ENCODE results near the gene COL20A1. TPM values are rescaled to one million over a fixed set of nuclear protein-coding genes. Genes with fewer than 3 reads are reported as not detected.

Gene COL20A1
- total and polyA plus RNA-seq, 4 donors = 0.06 to 0.09 TPM; not detected in 2

DNA sequence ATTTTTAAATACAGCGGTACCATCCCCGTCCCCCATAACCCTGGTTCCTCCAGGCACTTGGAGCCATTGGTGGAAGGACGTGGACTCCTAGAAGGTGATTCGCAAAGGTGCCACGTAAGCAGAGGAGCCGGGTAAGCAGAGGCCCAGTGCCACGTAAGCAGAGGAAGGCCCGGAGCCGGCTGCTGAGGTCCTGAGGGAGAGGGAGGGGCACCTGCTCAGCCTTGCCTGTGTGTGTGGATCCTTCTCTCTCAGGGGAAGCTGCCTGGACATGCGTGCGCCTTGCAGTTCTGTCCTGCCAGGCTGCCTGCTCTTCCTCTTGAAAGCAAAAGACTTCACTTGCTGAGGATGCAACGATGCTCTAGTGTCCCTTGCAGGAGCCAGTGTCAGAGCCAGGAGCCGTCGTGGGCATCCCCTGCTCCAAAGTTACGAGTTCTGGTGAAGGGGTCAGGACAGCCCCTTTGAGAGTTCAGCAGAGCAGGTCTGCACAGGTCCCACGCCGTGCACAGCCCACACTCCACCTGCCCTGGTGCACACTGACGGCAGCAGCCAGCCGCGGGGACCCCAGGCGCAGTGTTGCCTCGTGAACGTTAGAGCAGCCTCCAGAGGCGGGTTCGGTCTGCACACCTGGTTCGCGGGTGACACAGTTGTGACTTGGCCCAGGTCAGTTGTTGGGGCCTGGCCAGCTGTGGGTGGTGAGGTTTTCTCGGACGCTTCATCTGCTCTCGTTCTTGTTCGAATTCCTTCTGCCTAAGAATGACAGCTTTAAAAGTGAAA lies 36.9 kb upstream of the COL20A1 start:
- Histone ChIP-seq H3K27me3 (ENCODE audit: control insufficient read depth in 3 of 3, insufficient read depth in 3 of 3, low read length in 2 of 3) (peaks cover 0 to 27% (median 16%) of the 10 kb centered on the region in 3 donors), H3K27ac (ENCODE audit: low read depth in 1 of 2, low read length in 1 of 2) (no peak overlapping the region), H3K9me3 (ENCODE audit: control insufficient read depth in 4 of 4, insufficient read depth in 3 of 4, low read length in 3 of 4) (peaks cover 0 to 4% (median 0%) of the 10 kb centered on the region in 4 donors), H3K4me1 (ENCODE audit: control insufficient read depth in 5 of 5, insufficient read depth in 5 of 5, low read length in 5 of 5) (peaks cover 0 to 59% (median 19%) of the 10 kb centered on the region in 5 donors), H3K9ac (ENCODE audit: insufficient read depth in 1 of 2, low read length in 2 of 2) (no peak overlapping the region), H3K36me3 (ENCODE audit: control insufficient read depth in 4 of 4, insufficient read depth in 4 of 4, low read length in 4 of 4) (no peaks in the 10 kb centered on the region), H3K4me3 (no peak overlapping the region)
- TF ChIP-seq, protein P1, sequence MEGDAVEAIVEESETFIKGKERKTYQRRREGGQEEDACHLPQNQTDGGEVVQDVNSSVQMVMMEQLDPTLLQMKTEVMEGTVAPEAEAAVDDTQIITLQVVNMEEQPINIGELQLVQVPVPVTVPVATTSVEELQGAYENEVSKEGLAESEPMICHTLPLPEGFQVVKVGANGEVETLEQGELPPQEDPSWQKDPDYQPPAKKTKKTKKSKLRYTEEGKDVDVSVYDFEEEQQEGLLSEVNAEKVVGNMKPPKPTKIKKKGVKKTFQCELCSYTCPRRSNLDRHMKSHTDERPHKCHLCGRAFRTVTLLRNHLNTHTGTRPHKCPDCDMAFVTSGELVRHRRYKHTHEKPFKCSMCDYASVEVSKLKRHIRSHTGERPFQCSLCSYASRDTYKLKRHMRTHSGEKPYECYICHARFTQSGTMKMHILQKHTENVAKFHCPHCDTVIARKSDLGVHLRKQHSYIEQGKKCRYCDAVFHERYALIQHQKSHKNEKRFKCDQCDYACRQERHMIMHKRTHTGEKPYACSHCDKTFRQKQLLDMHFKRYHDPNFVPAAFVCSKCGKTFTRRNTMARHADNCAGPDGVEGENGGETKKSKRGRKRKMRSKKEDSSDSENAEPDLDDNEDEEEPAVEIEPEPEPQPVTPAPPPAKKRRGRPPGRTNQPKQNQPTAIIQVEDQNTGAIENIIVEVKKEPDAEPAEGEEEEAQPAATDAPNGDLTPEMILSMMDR (IDR thresholded peaks at IDR 0.05; ENCODE audit: control extremely low read depth, extremely low read depth) = no peak
- 54 to 61% methylated on average over 30 to 31 of the region's 31 CpGs for WGBS, 2 donors
- ATAC-seq (ENCODE audit: insufficient read depth, low FRiP score) (no peak), DNase-seq (no peak)

DNA sequence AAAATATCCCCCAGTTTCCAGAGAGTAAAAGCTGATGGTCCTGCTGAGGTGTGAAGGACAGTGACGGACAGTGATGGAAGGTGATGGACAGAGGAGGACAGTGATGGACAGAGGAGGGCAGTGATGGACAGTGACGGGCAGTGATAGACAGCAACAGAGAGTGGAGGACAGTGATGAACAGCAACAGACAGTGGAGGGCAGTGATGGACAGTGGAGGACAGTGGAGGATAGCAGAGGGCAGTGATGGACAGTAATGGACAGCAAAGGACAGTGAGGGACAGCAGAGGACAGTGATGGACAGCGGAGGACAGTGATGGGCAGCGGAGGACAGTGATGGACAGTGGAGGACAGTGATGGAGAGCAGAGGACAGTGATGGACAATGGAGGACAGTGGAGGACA lies 36.0 kb upstream of the COL20A1 start:
- H3K9me3 ChIP-seq (ENCODE audit: control insufficient read depth in 4 of 4, insufficient read depth in 3 of 4, low read length in 3 of 4) = peaks cover 0 to 4% (median 0%) of the 10 kb centered on the region in 4 donors
- no peak for ATAC-seq (ENCODE audit: insufficient read depth, low FRiP score)
- 92 to 97% methylated on average over 4 of the region's 4 CpGs for WGBS, 2 donors
- H3K9ac ChIP-seq (ENCODE audit: insufficient read depth in 1 of 2, low read length in 2 of 2) = no peak overlapping the region
- H3K4me1 ChIP-seq (ENCODE audit: control insufficient read depth in 5 of 5, insufficient read depth in 5 of 5, low read length in 5 of 5) = peaks cover 0 to 67% (median 23%) of the 10 kb centered on the region in 5 donors
- TF ChIP-seq, protein P1 (IDR thresholded peaks at IDR 0.05; ENCODE audit: control extremely low read depth, extremely low read depth) = no peak
- H3K27me3 ChIP-seq (ENCODE audit: control insufficient read depth in 3 of 3, insufficient read depth in 3 of 3, low read length in 2 of 3) = peaks cover 0 to 22% (median 12%) of the 10 kb centered on the region in 3 donors
- H3K4me3 ChIP-seq = no peak overlapping the region
- no peak for DNase-seq
- no peak overlapping the region for H3K27ac ChIP-seq (ENCODE audit: low read depth in 1 of 2, low read length in 1 of 2)
- no peaks in the 10 kb centered on the region for H3K36me3 ChIP-seq (ENCODE audit: control insufficient read depth in 4 of 4, insufficient read depth in 4 of 4, low read length in 4 of 4)

DNA sequence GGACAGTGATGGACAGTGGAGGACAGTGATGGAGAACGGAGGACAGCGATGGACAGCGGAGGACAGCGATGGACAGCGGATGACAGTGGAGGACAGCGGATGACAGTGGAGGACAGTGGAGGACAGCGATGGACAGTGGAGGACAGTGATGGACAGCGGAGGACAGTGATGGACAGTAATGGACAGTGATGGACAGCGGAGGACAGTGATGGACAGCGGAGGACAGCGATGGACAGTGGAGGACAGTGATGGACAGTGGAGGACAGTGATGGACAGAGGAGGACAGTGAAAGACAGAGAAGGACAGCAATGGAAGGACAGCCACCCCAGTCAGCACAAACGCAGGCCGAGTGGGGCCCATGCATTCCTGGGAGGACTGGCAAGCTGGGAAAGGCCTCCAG lies 35.4 kb upstream of the COL20A1 start:
- no peak for ATAC-seq (ENCODE audit: insufficient read depth, low FRiP score)
- Histone ChIP-seq H3K4me1 (ENCODE audit: control insufficient read depth in 5 of 5, insufficient read depth in 5 of 5, low read length in 5 of 5) (peaks cover 0 to 68% (median 24%) of the 10 kb centered on the region in 5 donors), H3K27ac (ENCODE audit: low read depth in 1 of 2, low read length in 1 of 2) (no peak overlapping the region), H3K27me3 (ENCODE audit: control insufficient read depth in 3 of 3, insufficient read depth in 3 of 3, low read length in 2 of 3) (peaks cover 0 to 18% (median 8%) of the 10 kb centered on the region in 3 donors), H3K4me3 (no peak overlapping the region), H3K9ac (ENCODE audit: insufficient read depth in 1 of 2, low read length in 2 of 2) (no peak overlapping the region), H3K9me3 (ENCODE audit: control insufficient read depth in 4 of 4, insufficient read depth in 3 of 4, low read length in 3 of 4) (peaks cover 0 to 4% (median 0%) of the 10 kb centered on the region in 4 donors), H3K36me3 (ENCODE audit: control insufficient read depth in 4 of 4, insufficient read depth in 4 of 4, low read length in 4 of 4) (no peaks in the 10 kb centered on the region)
- WGBS, 2 donors = 91 to 92% methylated on average over 11 to 13 of the region's 13 CpGs
- TF ChIP-seq, protein P1 (IDR thresholded peaks at IDR 0.05; ENCODE audit: control extremely low read depth, extremely low read depth) = no peak
- DNase-seq = no peak
